ENCODE data around the gene RASD1. TPM values are rescaled to one million over a fixed set of nuclear protein-coding genes. Genes with fewer than 3 reads are reported as not detected.

RASD1 gene
- total RNA-seq, 1 donor from 2014 or later, result 1.0 TPM

DNA sequence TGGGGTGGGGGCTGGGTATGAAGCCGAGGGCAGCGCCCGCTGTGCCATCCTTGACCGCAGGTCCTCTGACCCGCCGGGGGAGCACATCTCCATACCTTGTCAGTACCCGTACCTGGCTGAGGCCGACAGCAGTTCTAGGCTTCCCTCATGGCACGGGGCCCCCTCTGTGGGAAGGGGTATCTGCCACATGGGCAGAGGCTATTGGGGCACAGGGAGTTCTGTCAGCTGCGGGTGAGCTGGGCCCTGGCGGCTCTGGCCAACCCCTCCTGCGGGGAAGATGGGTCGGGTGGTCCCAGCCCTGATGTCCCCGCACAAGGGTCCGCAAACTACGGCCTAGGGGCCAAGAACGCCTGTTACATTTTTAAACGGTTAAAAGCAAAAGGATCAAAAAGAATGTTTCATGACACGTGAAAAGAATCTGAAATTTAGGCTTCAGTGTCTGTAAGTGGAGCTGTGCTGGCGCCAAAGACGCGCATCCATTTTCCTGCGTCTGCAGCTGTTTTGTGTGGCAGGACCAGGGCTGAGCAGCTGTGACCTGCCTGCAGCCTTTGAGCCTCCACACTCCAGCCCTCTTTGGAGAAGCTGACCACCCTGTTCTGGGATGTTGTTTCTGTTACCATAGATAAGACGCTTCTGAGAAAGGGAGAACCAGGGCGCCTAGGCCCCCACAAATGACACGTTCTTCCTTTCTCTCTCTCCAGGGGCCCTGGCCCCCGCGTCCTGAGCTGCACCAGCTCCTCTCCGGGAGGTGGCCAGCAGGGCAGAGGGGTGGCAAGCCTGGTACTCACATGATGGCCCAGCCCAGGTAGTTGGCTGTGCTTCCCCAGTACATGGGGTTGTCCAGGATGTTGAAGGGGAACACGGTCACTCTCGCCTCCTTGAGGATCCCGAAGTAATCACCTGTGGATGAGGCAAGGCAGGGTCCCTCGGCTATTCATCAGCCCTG is 12.7 kb upstream of the RASD1 start:
- Mint-ChIP-seq H3K4me3 (no peak overlapping the region), H3K4me1 (no peaks in the 10 kb centered on the region), H3K36me3 (ENCODE audit: low read depth) (no peaks in the 10 kb centered on the region), H3K9me3 (no peaks in the 10 kb centered on the region), H3K27ac (no peak overlapping the region), H3K27me3 (no peaks in the 10 kb centered on the region)
- no peak for DNase-seq
- ChIA-PET POLR2A (no interaction called here), CTCF (no interaction called here)
- TF ChIP-seq, protein P1, sequence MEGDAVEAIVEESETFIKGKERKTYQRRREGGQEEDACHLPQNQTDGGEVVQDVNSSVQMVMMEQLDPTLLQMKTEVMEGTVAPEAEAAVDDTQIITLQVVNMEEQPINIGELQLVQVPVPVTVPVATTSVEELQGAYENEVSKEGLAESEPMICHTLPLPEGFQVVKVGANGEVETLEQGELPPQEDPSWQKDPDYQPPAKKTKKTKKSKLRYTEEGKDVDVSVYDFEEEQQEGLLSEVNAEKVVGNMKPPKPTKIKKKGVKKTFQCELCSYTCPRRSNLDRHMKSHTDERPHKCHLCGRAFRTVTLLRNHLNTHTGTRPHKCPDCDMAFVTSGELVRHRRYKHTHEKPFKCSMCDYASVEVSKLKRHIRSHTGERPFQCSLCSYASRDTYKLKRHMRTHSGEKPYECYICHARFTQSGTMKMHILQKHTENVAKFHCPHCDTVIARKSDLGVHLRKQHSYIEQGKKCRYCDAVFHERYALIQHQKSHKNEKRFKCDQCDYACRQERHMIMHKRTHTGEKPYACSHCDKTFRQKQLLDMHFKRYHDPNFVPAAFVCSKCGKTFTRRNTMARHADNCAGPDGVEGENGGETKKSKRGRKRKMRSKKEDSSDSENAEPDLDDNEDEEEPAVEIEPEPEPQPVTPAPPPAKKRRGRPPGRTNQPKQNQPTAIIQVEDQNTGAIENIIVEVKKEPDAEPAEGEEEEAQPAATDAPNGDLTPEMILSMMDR (IDR thresholded peaks at IDR 0.05), result no peak
- intact Hi-C loops (cut with micrococcal nuclease), result no loop called here
- ATAC-seq (ENCODE audit: low read depth), result no peak

DNA sequence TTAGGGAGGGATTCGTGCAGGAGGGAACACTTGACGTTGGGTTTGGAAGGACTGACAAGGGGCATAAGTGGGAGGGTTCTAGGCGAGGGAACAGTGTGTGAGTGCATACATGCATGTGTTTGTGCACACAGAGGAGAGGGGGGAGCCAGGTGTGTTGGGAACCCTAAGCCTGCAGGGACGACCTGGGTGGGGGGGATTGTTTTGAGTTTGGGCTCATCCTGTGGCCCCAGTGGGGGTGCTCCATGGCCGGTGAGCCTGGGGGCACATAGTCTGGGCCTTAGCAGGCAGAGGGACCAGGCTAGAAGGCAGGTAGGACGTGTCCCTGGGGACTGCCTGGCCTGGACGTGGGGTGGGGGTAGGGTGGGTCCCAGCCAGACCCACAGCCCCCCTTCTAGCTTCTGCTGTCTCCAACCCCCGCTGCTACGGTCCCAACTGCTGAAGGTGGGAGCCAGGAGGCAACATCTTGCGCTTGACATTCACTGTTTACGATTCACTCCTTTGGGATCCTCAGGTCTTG is 11.9 kb upstream of the RASD1 start:
- Mint-ChIP-seq H3K36me3 (ENCODE audit: low read depth) (no peaks in the 10 kb centered on the region), H3K9me3 (no peaks in the 10 kb centered on the region), H3K27ac (no peak overlapping the region), H3K4me3 (no peak overlapping the region), H3K27me3 (no peaks in the 10 kb centered on the region), H3K4me1 (no peaks in the 10 kb centered on the region)
- no peak for ATAC-seq (ENCODE audit: low read depth)
- no peak for DNase-seq
- TF ChIP-seq, protein P1 (IDR thresholded peaks at IDR 0.05), result no peak
- intact Hi-C loops (cut with micrococcal nuclease), result no loop called here
- POLR2A ChIA-PET, result no interaction called here
- CTCF ChIA-PET, result no interaction called here

DNA sequence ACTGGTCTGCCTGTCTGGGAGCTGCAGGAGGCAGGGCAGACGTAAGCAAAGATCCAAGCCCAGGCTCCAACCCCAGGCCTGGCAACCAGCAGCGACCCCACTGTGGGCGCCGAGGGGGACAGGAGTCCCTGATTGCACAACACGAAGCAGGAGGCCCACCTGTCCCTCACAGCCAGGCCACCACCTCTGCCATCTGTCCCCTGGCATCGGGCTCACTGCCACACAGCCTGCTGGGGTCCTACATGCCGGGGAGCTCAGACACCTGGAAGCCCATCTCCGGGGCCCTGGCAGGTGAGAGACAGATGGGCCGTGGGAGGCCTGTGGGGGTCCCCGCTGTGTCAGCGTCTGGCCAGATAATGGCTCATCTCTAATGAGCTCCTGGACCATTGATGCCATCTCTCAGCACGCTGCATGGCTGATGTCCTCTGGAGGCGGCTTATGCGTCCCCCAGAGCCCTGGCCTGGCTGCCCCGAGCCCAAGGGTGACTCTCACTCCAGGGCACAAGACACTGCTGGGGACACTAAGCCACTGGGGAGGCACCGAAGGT is 11.3 kb upstream of the RASD1 start:
- intact Hi-C loops (cut with micrococcal nuclease), result no loop called here
- ATAC-seq (ENCODE audit: low read depth), result no peak
- ChIA-PET CTCF (no interaction called here), POLR2A (no interaction called here)
- H3K27me3 Mint-ChIP-seq, result peaks cover 3% of the 10 kb centered on the region
- no peak for DNase-seq
- no peaks in the 10 kb centered on the region for H3K36me3 Mint-ChIP-seq (ENCODE audit: low read depth)
- no peaks in the 10 kb centered on the region for H3K9me3 Mint-ChIP-seq
- TF ChIP-seq, protein P1 (IDR thresholded peaks at IDR 0.05), result no peak
- H3K4me1 Mint-ChIP-seq, result no peaks in the 10 kb centered on the region
- H3K4me3 Mint-ChIP-seq, result no peak overlapping the region
- no peak overlapping the region for H3K27ac Mint-ChIP-seq

DNA sequence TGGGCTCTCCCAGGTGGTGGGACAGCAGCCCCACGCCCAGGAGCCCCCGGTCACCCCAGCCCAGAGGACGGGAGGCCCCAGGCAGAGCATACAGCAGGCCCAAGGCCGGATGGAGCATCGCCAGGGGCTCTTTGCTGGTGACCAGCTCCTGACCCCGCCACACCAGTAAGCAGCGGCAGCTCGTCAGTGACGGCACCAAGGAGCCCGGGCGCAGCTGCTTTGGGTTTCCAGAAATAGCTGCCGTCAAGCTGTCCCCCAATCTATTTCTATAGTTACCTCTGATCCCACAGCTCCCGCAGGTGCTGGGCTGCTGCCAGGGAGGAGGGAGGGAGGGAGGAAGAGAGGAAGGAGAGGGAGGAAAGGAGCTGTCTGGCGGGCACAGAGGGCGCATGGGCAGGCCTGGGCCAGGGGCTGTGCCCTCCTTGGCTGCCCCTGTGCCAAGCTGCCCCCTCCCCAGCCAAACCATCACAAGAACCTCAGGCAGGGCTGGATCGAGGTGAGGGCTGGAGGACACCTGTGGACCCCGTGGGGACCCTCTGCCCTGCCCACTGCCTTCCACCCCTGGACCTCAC is 10.8 kb upstream of the RASD1 start:
- ChIA-PET POLR2A (interaction anchor here (0.6 kb wide), 1 partner anchor 379 kb away, joined by 10 read pairs; no protein-coding TSS in a partner anchor), CTCF (no interaction called here)
- intact Hi-C loops (cut with micrococcal nuclease), result no loop called here
- Mint-ChIP-seq H3K27ac (no peak overlapping the region), H3K9me3 (no peaks in the 10 kb centered on the region), H3K4me1 (no peaks in the 10 kb centered on the region), H3K4me3 (no peak overlapping the region), H3K36me3 (ENCODE audit: low read depth) (no peaks in the 10 kb centered on the region), H3K27me3 (peaks cover 3% of the 10 kb centered on the region)
- TF ChIP-seq, protein P1 (IDR thresholded peaks at IDR 0.05), result no peak
- ATAC-seq (ENCODE audit: low read depth) (no peak), DNase-seq (no peak)

Measured in activated B cell treated with CpG ODN at 0.5 μM for 24 hours (primary cell).